Measurements from ENCODE around the gene RBM17.
"Not testable (repeated sequence)": the region's sequence is repeated elsewhere in the genome, so short reads cannot be mapped to it uniquely, and the experiment has no call there.

Gene RBM17

GRCh38 chr10:6080417-6080973, 8.3 kb upstream of the RBM17 start:
- no peak for DNase-seq

DNA sequence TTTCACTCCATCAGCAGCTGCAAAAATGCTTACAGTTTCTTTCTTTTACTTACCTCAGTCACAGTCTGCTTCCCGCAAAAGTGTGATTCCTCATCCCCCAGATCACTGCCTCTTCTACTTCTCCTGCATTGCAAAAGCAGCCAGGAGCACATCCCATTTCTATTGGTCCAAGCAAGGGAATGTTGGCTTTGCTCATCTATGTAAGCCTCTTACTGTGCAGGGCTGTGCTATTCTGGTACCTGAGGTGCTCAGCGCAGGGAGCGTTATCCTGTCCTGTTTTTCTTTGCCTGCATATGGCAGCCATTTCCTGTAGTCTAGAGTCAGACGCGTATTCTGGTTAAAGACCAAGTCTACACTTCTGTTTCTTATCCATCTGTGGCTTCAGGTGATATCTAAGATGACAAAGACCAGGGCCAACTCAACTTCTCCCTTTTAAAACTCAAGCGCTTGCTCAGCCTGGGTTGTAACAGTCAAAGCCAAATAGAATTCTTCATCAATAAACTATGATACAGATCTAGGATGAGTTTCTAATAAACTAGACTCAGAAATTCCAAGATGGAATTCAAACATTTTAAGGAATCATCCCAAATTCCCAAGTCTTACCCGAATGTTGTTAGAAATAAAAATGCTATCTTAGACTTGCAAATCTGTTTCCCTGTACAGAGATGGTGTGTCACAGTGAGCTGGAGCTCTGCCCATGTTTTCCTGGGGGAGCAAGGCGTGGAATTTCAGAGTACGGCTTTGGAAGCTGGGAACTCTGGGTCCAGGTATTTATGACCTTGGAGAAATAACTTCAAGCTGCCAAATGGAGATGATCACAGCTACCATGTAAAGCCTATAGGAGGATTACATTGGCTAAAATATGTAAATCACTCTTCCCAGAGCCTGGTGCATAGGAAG, 6.1 kb upstream of the RBM17 start:
- DNase-seq, result peak; percentile 29

DNA sequence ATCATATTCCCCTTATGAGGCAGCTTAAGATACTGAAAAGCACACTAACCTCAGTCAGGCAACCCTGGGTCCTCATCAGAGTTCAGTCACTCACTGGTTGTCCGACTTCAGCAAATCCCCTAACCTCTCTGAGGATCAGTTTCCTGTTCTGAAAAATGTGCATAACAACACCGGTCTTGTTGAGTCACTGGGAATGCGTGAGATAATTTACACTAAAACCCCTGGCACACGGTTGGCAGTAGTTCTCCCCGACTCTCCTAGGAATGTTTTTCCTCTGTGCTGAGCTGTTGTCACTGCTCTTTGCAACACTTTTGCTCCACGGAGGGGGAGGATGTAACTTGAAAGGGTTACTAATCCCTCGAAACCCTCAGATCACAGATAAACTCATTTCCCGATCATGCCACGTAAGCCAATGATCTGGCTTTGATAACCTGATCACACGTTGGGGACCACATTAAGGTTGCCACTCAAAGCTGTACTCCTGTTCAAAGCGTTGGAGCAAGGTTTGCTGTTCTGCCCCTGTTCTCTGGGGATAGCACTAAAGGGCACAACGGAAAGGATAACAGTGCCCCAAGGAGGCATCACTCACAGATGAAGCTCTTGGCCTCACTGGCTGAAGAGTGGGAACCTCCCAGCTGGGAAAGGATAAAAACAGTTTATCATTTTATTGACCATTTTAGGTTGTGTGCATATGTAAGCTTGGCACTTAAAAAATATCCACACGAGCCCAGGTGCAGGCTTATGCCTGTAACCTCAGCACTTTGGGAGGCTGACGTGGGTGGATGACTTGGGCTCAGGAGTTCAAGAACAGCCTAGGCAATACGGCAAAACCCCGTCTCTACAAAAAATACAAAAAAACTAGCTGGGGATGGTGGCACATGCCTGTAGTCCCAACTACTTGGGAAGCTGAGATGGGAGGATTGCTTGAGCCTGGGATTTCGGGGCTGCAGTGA, 5.0 kb upstream of the RBM17 start:
- peak; percentile 83 for DNase-seq

GRCh38 chr10:6086375-6087233, 2.2 kb upstream of the RBM17 start:
- DNase-seq, result peak; percentile 94

DNA sequence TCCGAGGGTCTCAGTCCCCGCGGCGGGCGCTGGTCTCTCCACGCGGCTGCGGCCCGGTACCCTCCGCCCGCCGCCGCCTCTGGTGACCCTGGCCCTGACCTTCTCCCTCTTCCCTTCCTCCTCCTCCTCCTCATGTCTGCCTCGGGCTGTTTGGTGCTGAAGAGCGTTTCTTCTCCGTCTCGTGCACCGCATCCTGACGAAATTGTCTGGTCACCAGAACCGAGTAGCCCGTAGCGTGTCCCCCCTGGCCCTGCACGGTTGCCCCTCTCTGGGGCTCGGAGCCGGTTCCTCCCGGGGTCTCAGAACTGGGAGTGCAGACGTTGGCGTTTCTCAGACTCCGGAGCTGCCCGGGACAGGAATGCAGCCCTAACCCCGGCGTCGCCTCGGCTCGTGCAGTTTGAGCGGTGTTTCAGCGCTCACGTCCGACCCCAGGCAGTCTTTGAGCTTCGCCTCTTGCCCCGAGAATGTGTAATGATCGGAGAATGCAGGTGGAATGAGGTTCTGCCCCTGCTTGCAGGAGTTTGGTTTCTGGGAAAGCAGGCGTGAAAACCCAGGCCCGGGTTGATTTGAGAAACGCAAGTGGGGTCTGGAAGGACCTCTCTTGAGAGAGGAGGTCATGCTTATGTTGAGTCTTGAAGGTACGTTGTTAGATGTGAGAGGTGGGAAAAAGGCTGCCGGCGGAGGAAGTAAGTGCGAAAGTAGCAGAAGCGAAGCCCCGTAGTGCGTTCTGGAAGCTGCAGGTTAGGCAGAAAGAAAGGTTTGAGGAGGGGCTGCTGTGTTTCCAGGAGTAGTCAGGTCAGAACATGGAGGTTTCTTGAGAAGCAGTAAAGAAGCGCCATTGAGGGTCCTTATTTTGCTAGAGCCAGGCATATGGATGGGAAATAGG, 743 bp downstream of the RBM17 start:
- no peak for DNase-seq

GRCh38 chr10:6091630-6092029, 2.8 kb downstream of the RBM17 start:
- no peak for DNase-seq

- no peak for DNase-seq
Observed at GRCh38 chr10:6092731-6093130, 3.9 kb downstream of the RBM17 start.

DNA sequence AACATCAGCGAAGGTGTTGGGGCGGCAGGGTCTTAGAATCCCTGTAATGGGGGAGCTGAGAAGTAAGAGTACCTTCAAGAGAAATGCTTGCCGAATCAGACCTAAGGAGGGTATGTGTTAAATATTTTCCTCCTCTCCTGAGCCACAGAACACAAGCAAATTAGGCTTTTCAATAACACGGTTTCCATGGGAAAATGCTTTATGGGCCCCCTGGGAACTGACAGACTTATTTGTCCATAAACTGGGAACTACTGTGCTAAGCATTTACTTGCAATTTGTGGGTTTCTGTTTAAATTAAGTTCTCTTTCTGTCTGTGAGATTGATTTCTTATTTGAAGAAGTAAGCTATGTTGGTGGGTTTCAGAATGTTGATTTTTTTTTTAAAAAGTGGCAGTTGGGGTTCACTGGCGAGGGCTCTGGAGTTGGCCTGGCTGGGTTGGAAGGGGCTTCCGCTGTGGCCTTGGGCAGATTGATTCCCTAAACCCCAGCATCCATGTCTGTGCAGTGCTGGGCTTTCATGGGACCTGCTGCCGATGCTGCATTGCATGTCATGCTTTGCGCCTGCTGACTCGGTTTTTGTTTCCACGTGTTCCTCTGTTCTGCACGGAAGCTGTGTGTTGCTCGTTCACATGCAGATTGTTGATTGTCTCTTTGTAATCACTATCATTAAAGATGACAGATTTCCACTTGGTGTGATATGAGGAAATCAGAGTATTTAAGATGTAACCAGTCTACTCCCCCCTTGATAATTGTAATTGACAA, 7.2 kb downstream of the RBM17 start:
- DNase-seq, result no peak

DNA sequence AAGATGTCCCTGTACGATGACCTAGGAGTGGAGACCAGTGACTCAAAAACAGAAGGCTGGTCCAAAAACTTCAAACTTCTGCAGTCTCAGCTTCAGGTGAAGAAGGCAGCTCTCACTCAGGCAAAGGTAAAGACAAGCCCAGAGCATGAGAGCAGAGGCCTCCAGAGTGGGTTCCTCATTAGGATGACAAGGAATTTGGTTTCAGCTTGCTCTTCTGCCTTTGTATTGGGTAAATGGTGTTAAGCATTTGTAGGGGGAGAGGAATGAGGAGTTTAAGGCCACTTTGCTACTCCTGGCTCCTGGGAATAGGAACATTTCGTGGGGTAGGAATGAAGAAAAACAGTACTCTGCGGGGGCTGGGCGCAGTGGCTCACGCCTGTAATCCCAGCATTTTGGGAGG, 8.2 kb downstream of the RBM17 start:
- no peak for DNase-seq

GRCh38 chr10:6098156-6098555, 9.3 kb downstream of the RBM17 start:
- DNase-seq, result no peak

DNA sequence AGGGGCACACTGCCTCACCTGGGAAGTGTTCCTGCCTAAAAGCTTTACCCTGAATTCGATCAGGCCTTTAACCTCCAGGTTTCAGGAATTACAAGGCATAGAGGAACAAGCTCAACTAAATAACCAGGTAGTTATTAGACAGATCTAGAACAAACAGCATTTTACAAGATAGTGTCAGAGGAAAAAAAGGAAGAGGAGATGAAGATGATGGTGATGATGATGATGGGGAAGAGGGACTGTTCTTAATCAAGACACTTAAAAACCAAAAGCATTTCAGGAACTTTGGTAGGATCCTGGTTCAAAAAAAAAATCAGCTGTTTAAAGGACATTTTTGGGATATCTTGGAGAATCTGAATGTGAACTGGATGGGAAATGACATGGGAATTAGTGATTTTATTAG, 11.5 kb downstream of the RBM17 start:
- DNase-seq, result no peak

DNA sequence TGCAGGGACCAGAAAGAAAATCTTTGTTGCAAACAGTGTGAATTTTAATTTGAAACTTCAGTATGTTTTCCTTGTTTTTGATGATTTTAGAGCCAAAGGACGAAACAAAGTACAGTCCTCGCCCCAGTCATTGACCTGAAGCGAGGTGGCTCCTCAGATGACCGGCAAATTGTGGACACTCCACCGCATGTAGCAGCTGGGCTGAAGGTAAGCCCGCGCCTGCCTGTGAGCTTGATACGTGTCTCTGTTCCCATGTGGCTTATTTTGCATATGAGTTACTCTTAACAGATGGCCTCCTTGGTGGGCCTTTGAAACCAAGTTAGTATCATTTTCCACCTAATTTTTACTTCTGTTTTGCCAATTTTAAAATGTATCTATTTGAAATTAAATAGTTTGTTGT, 12.3 kb downstream of the RBM17 start:
- no peak for DNase-seq

DNA sequence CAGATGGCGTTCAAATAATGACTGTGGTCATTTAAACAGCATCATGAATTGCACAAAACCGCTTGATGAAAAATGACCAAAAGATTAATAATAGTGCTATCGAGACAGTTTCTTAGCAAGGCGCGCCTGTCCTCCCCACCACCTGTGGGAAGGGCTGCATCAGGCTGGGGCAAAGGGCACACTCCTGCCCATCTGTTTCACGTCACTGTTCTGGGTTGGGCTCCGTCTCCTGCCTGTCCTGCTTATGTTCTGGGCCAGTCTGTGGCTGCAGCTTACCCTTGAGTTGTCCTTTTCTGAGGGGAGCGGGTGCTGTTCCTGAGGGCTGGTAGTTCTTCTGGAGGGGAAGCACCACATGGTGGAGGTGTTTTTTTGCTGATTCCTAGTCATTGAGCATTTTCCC, 13.3 kb downstream of the RBM17 start:
- DNase-seq, result no peak

- no peak for DNase-seq
Observed at GRCh38 chr10:6103591-6103990, 14.8 kb downstream of the RBM17 start.

DNA sequence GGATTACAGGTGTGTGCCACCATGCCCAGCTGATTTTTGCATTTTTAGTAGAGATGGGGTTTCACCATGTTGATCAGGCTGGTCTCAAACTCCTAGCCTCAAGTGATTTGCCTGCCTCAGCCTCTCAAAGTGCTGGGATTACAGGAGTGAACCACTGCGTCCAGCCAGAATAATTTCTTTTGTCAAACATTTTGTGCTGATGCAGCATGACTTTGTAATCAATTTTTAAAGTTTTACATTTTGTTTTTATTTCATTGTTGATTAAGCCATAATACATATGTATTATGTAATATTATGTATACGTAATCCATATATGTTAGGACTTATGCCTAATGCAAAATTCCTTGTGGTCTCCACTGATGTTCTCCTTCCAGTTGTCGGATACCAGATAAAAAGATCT, 18.8 kb downstream of the RBM17 start:
- DNase-seq, result not testable (repeated sequence)

DNA sequence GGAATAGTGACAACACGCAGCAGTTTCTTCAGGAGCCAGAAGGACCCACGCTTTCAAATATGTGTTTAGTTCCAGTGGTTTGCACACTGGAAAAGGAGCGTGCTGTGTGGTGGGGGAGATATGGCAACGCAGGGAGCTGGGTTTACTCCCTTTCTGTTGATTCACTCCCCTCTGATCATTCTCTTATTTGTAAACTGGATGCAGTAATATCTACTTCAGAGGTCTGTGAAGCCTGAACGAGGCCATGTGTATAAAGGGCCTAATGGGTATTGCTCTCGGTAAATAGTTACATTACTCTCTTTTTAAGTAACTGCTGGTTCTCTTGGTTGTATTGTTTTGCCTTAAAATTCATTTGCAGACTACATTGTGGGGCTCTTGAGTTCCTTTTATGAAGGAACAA, 19.2 kb downstream of the RBM17 start:
- no peak for DNase-seq

GRCh38 chr10:6108631-6109443, 20.0 kb downstream of the RBM17 start:
- no peak for DNase-seq

DNA sequence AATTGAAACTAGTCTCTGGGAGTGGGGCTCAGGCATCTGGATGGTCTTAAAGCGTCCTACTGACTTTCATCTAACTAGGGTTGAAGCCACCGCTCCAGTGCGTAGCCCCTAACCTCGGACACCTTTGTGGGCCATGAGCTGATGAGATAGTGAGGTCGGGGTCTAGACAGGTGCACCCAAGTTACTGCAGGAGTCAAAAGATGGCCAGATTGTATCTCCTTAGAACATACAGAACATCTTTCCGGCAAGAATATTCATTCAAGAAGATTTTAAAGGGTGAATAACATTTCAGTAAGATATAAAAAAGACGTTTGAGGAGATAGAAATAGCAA, 20.6 kb downstream of the RBM17 start:
- no peak for DNase-seq

DNA sequence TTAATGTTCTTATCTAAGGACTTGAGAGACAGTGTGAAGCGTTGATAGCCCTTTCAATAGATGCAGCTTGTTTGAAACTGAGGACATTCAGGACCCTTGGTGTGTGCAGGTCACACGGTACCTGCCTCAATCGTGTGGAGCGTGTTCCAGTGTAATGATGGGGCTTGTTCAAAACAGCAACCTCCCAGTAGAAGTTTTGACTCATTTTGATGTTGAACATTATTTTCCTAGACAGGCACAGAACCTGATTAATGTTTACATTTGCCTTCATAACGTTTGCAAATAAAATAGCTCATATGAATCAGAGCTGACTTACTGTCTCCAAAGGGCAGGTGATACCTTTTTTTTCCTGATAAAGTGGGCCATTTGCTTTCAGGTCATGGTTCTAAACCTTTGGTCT, 21.3 kb downstream of the RBM17 start:
- no peak for DNase-seq

- DNase-seq, result no peak
Observed at GRCh38 chr10:6112893-6113292, 24.1 kb downstream of the RBM17 start.

Data from activated CD4-positive, alpha-beta T cell treated with anti-CD3 and anti-CD28 coated beads for 48 hours (primary cell).